ENCODE data around the gene BACH2. TPM values are rescaled to one million over a fixed set of nuclear protein-coding genes. Genes with fewer than 3 reads are reported as not detected.

The BACH2 gene
- total and polyA plus RNA-seq, 2 donors (not counting 1 experiment from before 2014, with no cell fraction given): 2.2 to 2.6 TPM

GRCh38 chr6:90184334-90185298, 112.0 kb downstream of the BACH2 start:
- Histone ChIP-seq H3K9me3 (ENCODE audit: control insufficient read depth, insufficient read depth, low read depth, low read length) (no peaks in the 10 kb centered on the region), H3K4me2 (ENCODE audit: extremely low read depth, insufficient read depth, low read length) (no peak overlapping the region), H3K4me1 (ENCODE audit: control insufficient read depth, extremely low read depth, insufficient read depth, low read length) (peaks cover 5% of the 10 kb centered on the region), H3K27me3 (ENCODE audit: control insufficient read depth, insufficient read depth, low read length) (no peaks in the 10 kb centered on the region), H3K9ac (ENCODE audit: insufficient read depth, low read length) (no peak overlapping the region), H3K36me3 (ENCODE audit: control insufficient read depth, insufficient read depth, low read length) (no peaks in the 10 kb centered on the region), H4K20me1 (ENCODE audit: control insufficient read depth, extremely low read depth, insufficient read depth, low read length) (no peaks in the 10 kb centered on the region), H2AFZ (ENCODE audit: low read length) (no peak overlapping the region), H3K4me3 (replicated peaks in 1 of 4; ENCODE audit: control extremely low read depth in 1 of 4, insufficient read depth in 1 of 4, low read depth in 3 of 4, low read length in 4 of 4) (no peak overlapping the region), H3K79me2 (ENCODE audit: control insufficient read depth, insufficient read depth, low read length) (no peaks in the 10 kb centered on the region), H3K27ac (ENCODE audit: insufficient read depth, low read length) (no peak overlapping the region)
- DNase-seq (ENCODE audit: low read depth in 2 of 2): peak in 1 of 2 donors; percentile 84
- TF ChIP-seq EZH2 (IDR thresholded peaks at IDR 0.05; ENCODE audit: low read length, missing control alignments) (no peak), CTCF (conservative IDR thresholded peaks at IDR 0.05 in 1 of 2, IDR thresholded peaks at IDR 0.05 in 1 of 2; ENCODE audit: low read depth in 1 of 2, low read length in 2 of 2) (no peak)

DNA sequence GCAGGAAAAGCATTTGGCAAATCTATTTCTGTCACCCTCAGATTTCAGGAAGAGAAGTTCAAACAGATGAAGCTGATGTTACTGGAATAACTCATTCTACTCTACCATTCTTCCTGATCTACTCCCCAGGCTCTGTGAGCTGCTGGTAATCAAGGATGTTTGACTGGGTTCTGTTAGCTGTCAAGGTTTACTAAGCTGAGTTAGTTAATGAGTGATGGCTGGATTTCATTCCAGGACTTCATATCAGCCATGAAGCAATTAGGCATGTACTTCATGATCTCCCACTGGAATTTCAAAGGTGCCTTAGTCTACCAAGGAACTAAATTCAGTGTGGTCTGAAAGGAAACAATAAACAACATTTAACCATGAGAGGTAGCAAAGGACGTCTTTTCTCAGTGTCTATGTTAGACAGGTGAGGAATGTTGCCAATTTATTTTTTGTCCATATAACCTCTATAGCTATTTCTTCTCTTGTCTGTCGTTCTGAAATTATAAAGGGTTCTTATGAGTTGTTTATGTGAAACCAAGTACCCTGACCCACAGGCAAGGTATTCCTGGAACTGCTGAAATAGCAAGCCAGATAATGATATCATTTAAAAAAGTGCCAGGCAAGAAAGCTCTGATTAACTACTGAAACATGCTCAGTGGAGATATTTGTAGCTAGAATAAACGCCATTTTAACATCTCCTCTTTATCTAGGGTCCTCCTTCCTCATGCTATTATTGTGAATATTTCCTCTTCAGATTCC, 112.9 kb downstream of the BACH2 start:
- no peak overlapping the region for H3K4me3 ChIP-seq (replicated peaks in 1 of 4; ENCODE audit: control extremely low read depth in 1 of 4, insufficient read depth in 1 of 4, low read depth in 3 of 4, low read length in 4 of 4)
- H3K27me3 ChIP-seq (ENCODE audit: control insufficient read depth, insufficient read depth, low read length): no peaks in the 10 kb centered on the region
- no peaks in the 10 kb centered on the region for H4K20me1 ChIP-seq (ENCODE audit: control insufficient read depth, extremely low read depth, insufficient read depth, low read length)
- no peaks in the 10 kb centered on the region for H3K79me2 ChIP-seq (ENCODE audit: control insufficient read depth, insufficient read depth, low read length)
- H3K9me3 ChIP-seq (ENCODE audit: control insufficient read depth, insufficient read depth, low read depth, low read length): no peaks in the 10 kb centered on the region
- peak in 1 of 2 donors; percentile 72 for DNase-seq (ENCODE audit: low read depth in 2 of 2)
- H3K9ac ChIP-seq (ENCODE audit: insufficient read depth, low read length): no peak overlapping the region
- H3K27ac ChIP-seq (ENCODE audit: insufficient read depth, low read length): no peak overlapping the region
- H3K36me3 ChIP-seq (ENCODE audit: control insufficient read depth, insufficient read depth, low read length): no peaks in the 10 kb centered on the region
- H3K4me2 ChIP-seq (ENCODE audit: extremely low read depth, insufficient read depth, low read length): no peak overlapping the region
- H3K4me1 ChIP-seq (ENCODE audit: control insufficient read depth, extremely low read depth, insufficient read depth, low read length): peaks cover 5% of the 10 kb centered on the region
- TF ChIP-seq CTCF (conservative IDR thresholded peaks at IDR 0.05 in 1 of 2, IDR thresholded peaks at IDR 0.05 in 1 of 2; ENCODE audit: low read depth in 1 of 2, low read length in 2 of 2) (no peak), EZH2 (IDR thresholded peaks at IDR 0.05; ENCODE audit: low read length, missing control alignments) (no peak)
- H2AFZ ChIP-seq (ENCODE audit: low read length): no peak overlapping the region

GRCh38 chr6:90180526-90180925, 116.1 kb downstream of the BACH2 start:
- Histone ChIP-seq H3K79me2 (ENCODE audit: control insufficient read depth, insufficient read depth, low read length) (no peaks in the 10 kb centered on the region), H3K36me3 (ENCODE audit: control insufficient read depth, insufficient read depth, low read length) (no peaks in the 10 kb centered on the region), H2AFZ (ENCODE audit: low read length) (no peak overlapping the region), H3K4me3 (replicated peaks in 1 of 4; ENCODE audit: control extremely low read depth in 1 of 4, insufficient read depth in 1 of 4, low read depth in 3 of 4, low read length in 4 of 4) (no peak overlapping the region), H4K20me1 (ENCODE audit: control insufficient read depth, extremely low read depth, insufficient read depth, low read length) (no peaks in the 10 kb centered on the region), H3K27me3 (ENCODE audit: control insufficient read depth, insufficient read depth, low read length) (no peaks in the 10 kb centered on the region), H3K4me2 (ENCODE audit: extremely low read depth, insufficient read depth, low read length) (no peak overlapping the region), H3K9me3 (ENCODE audit: control insufficient read depth, insufficient read depth, low read depth, low read length) (no peaks in the 10 kb centered on the region), H3K27ac (ENCODE audit: insufficient read depth, low read length) (no peak overlapping the region), H3K4me1 (ENCODE audit: control insufficient read depth, extremely low read depth, insufficient read depth, low read length) (peaks cover 5% of the 10 kb centered on the region), H3K9ac (ENCODE audit: insufficient read depth, low read length) (no peak overlapping the region)
- no peak for DNase-seq (ENCODE audit: low read depth in 2 of 2)
- TF ChIP-seq CTCF (conservative IDR thresholded peaks at IDR 0.05 in 1 of 2, IDR thresholded peaks at IDR 0.05 in 1 of 2; ENCODE audit: low read depth in 1 of 2, low read length in 2 of 2) (no peak), EZH2 (IDR thresholded peaks at IDR 0.05; ENCODE audit: low read length, missing control alignments) (no peak)

All from fibroblast of lung (primary cell).